Mesenchymal stem cell (in vitro differentiated cells and primary cell): Measurements from ENCODE around the gene TMEM218.

Source experiments
- DNase-seq: peaks from one replicate; pipeline ENCODE4 v3.0.0-alpha.2; 2013
- H2AFZ ChIP-seq: one replicate; pipeline ENCODE4 v1.6.1; 2013; ENCODE audit warnings: low read depth, mild to moderate bottlenecking, control low read depth, inconsistent platforms, low read length, moderate library complexity
- H2AK5ac ChIP-seq: 2 replicates; pipeline ENCODE4 v1.6.1; 2013; ENCODE audit warnings: low read length, moderate library complexity, mild to moderate bottlenecking, inconsistent platforms; ENCODE audit not compliant: severe bottlenecking
- H2BK120ac ChIP-seq: one replicate; pipeline ENCODE4 v1.6.1; 2013; ENCODE audit warnings: low read depth, mild to moderate bottlenecking, inconsistent platforms, low read length, moderate library complexity
- H2BK12ac ChIP-seq, 2 experiments: one replicate each; pipeline ENCODE4 v1.6.1; 2013; ENCODE audit warnings: inconsistent platforms in 2 of 2, low read length in 2 of 2, mild to moderate bottlenecking in 2 of 2, moderate library complexity in 2 of 2, control low read depth in 1 of 2
- H2BK15ac ChIP-seq: one replicate; pipeline ENCODE4 v1.6.1; 2013; ENCODE audit warnings: mild to moderate bottlenecking, low read depth, inconsistent platforms; ENCODE audit not compliant: poor library complexity, severe bottlenecking
- H2BK5ac ChIP-seq: 2 replicates; pipeline ENCODE4 v1.6.1; 2013; ENCODE audit warnings: low read depth, mild to moderate bottlenecking, low read length, control low read depth, inconsistent platforms; ENCODE audit not compliant: poor library complexity, severe bottlenecking
- H3K14ac ChIP-seq, 2 experiments: one replicate each; pipeline ENCODE4 v1.6.1; 2013; ENCODE audit warnings: inconsistent platforms in 2 of 2, low read length in 2 of 2, control low read depth in 1 of 2, mild to moderate bottlenecking in 1 of 2, moderate library complexity in 1 of 2
- H3K18ac ChIP-seq, 2 experiments: one replicate each; pipeline ENCODE4 v1.6.1; 2013; ENCODE audit warnings: inconsistent platforms in 2 of 2, low read length in 2 of 2, control low read depth in 1 of 2, low read depth in 1 of 2, mild to moderate bottlenecking in 1 of 2
- H3K23ac ChIP-seq, 2 experiments: one replicate each; pipeline ENCODE4 v1.6.1; 2013; ENCODE audit warnings: inconsistent platforms in 2 of 2, low read length in 2 of 2, mild to moderate bottlenecking in 2 of 2, moderate library complexity in 2 of 2, control low read depth in 1 of 2
- H3K27ac ChIP-seq: 2 replicates; pipeline ENCODE4 v1.5.1; 2013; ENCODE audit warnings: mild to moderate bottlenecking, moderate library complexity, low read length, control low read depth, inconsistent platforms; ENCODE audit not compliant: poor library complexity, severe bottlenecking
- H3K27me3 ChIP-seq, 2 experiments: 2 replicates each; pipeline versions ENCODE4 v1.6.1 to v1.7.0; 2013; ENCODE audit warnings: low read length in 2 of 2, mild to moderate bottlenecking in 2 of 2, moderate library complexity in 2 of 2, control low read depth in 1 of 2, inconsistent platforms in 1 of 2; ENCODE audit not compliant: control insufficient read depth in 1 of 2, insufficient read depth in 1 of 2
- H3K36me3 ChIP-seq, 2 experiments: 2 replicates each; pipeline versions ENCODE4 v1.6.1 to v1.7.0; 2013; ENCODE audit warnings: low read length in 2 of 2, control low read depth in 1 of 2, inconsistent platforms in 1 of 2, low read depth in 1 of 2, mild to moderate bottlenecking in 1 of 2; ENCODE audit not compliant: insufficient read depth in 2 of 2, control insufficient read depth in 1 of 2
- H3K4ac ChIP-seq, 2 experiments: one replicate each; pipeline ENCODE4 v1.6.1; 2013; ENCODE audit warnings: inconsistent platforms in 2 of 2, low read length in 2 of 2, mild to moderate bottlenecking in 2 of 2, moderate library complexity in 2 of 2, control low read depth in 1 of 2, low read depth in 1 of 2
- H3K4me1 ChIP-seq: 2 replicates; pipeline ENCODE4 v1.6.1; 2013; ENCODE audit warnings: low read depth, low read length, control low read depth; ENCODE audit not compliant: control insufficient read depth, insufficient read depth
- H3K4me2 ChIP-seq: 2 replicates; pipeline ENCODE4 v1.6.1; 2013; ENCODE audit warnings: low read length, mild to moderate bottlenecking, inconsistent platforms; ENCODE audit not compliant: poor library complexity, severe bottlenecking
- H3K4me3 ChIP-seq, 2 experiments: 2 replicates each; pipeline versions ENCODE4 v1.5.1 to v1.7.0; 2013; ENCODE audit warnings: low read length in 2 of 2, mild to moderate bottlenecking in 2 of 2, control low read depth in 1 of 2, low read depth in 1 of 2; ENCODE audit not compliant: insufficient read depth in 1 of 2
- H3K79me1 ChIP-seq: replicated peaks from 2 replicates; pipeline ENCODE4 v1.6.1; 2013; ENCODE audit warnings: mild to moderate bottlenecking, control low read depth, low read length, inconsistent platforms; ENCODE audit not compliant: poor library complexity, severe bottlenecking
- H3K9ac ChIP-seq: 2 replicates; pipeline ENCODE4 v1.7.0; 2013; ENCODE audit warnings: mild to moderate bottlenecking, low read length, moderate library complexity
- H3K9me3 ChIP-seq: 2 replicates; pipeline ENCODE4 v1.7.0; 2013; ENCODE audit warnings: mild to moderate bottlenecking, low read length; ENCODE audit not compliant: control insufficient read depth
- H4K8ac ChIP-seq: one replicate; pipeline ENCODE4 v1.6.1; 2013; ENCODE audit warnings: inconsistent platforms, mild to moderate bottlenecking, low read length, moderate library complexity
- H4K91ac ChIP-seq: one replicate; pipeline ENCODE4 v1.6.1; 2013; ENCODE audit warnings: mild to moderate bottlenecking, low read length, inconsistent platforms
- WGBS: methylation state at CpG from one replicate; pipeline ENCODE4 v1.1.7; 2013; ENCODE audit warnings: mixed read lengths; 5-methylcytosine and 5-hydroxymethylcytosine counted together

Gene TMEM218

DNA sequence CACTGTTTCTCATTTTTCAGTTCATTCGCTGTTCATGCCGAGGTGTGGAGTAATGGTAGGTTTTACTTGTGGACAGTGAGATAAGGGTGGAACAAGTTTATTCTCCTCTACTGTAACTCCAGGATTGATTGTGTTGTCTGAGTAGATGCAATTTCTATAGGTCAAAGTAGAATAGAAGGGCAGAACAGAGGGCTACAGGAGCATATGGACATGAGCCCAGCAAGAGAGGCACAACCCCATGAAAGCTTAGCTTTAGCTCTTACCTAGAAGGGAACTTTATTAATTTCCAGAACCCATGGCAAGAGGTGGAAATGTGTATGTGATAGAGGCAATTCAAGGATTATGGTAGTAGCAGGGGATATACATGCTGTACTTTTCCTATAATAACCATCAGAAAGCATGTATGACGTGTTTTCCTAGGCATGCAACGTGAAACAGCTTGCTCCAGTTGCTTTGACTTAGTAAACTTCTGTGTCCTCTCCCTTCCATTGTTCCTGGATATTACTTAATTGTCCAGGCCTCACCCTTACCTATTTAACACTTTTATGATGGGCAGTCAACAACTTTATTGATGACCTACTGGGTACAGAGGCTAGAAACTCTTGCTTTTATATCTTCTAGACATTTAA lies 62.1 kb downstream of the TMEM218 start:
- Histone ChIP-seq H3K27ac (no peak overlapping the region), H4K91ac (no peak overlapping the region), H3K9ac (no peak overlapping the region), H3K4me3 (no peak overlapping the region), H2AK5ac (no peak overlapping the region), H3K4ac (no peak overlapping the region), H3K79me1 (no peaks in the 10 kb centered on the region), H3K14ac (no peak overlapping the region), H3K36me3 (no peaks in the 10 kb centered on the region), H2BK12ac (no peak overlapping the region), H3K18ac (no peak overlapping the region), H3K27me3 (no peaks in the 10 kb centered on the region), H2AFZ (no peak overlapping the region), H4K8ac (no peak overlapping the region), H2BK5ac (no peak overlapping the region), H3K9me3 (no peaks in the 10 kb centered on the region), H3K4me1 (no peaks in the 10 kb centered on the region), H2BK120ac (no peak overlapping the region), H2BK15ac (no peak overlapping the region), H3K4me2 (no peak overlapping the region), H3K23ac (no peak overlapping the region)
- 95% methylated on average over 4 of the region's 4 CpGs for WGBS
- no peak for DNase-seq
